HG03025 (cell line): ENCODE measurements around the gene RABAC1.
"Not testable (repeated sequence)": the region's sequence is repeated elsewhere in the genome, so short reads cannot be mapped to it uniquely, and the experiment has no call there.

Experiments
- ATAC-seq: cut with Tn5 transposase; IDR thresholded peaks from one replicate; pipeline ENCODE4 v1.9.1; 2021; ENCODE audit warnings: mild to moderate bottlenecking, moderate library complexity; ENCODE audit not compliant: unreplicated experiment, low FRiP score

RABAC1 gene

DNA sequence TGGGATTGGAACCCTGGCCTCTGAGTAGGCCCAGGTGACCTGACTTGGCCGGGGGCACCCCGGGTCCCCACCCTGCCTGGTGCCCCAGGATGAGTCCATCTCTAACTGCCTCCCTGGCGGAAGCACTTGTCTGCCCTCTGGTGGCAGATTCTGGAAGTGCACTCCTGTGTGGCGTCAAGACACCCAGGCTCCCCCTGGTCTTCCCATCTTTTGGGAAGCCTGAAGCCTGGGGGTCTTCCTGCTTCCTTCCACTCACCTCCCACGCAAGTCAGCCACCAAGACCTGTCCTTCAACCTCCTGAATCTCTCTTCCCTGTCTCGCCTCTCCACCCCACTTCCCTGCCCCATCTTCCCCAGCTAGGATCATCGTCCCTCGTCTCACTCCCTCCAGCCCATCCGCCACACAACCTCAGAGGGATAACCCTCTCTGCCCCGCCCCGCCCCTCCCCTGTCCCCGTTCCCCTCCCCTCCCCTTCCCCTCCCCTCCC lies 7.4 kb downstream of the RABAC1 start:
- ATAC-seq, result no peak

DNA sequence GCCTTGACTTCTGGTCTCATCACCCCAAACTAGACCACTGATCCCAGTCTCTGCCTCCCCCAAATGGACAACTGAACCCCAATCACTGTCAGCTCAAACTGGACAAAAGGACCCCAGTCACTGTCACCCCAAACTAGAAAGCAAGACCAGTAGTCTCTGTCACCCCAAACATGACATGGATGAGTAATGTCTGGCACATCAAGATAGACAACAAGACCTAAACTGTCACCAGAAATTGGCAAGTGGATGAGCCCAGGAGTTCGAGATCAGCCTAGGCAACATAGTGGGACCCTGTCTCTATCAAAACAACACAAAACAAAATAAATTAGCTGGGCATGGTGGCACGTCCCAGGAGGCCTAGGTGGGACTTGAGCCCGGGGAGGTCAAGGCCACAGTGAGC lies 12.0 kb downstream of the RABAC1 start:
- no peak for ATAC-seq

DNA sequence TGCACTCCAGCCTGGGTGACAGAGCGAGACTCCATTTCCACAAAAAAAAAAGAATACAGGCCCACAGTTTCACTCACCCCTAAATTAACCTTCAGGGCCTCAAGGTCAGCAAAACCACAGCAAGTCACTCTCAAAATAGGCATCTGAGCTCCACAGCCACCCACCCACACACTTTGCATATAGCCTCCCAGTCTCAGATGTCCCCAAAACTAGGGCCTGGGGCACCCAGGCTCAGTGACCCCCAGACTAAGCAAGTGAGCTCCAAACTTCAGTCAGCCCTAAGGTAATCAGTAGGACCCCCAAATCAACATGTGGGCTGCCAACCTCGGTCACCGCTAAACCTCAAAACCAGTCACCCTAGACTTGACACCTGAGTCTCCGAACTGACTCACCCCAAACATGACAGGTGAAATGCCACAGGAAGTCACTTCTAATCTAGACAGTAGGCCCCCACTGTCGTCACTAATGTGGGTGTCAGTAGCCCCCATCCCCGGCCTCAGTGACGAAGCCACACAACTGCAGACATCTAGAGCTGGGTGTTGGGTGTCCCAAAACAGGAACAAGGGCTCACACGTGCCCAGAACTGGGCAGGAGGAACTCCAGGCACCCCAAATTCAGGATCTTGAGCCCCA lies 13.9 kb downstream of the RABAC1 start:
- peak; percentile 59 for ATAC-seq

DNA sequence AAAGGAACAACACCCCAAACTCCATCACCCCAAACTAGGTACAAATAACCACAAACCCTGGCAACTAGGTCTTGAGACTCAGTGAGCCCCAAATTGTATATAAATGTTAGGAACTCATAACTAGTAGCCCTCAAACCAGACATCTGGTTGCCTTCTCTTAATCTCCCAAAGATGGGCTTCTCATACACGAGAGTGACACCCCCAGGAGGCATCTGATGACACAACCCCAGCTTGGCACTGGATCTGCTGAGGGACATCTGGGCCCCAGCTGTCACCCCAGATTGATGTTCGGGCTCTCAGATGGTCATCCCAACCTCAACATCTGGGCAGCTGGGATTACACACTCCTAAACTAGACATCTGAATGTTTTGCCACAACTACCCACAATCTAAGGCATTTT lies 14.8 kb downstream of the RABAC1 start:
- ATAC-seq, result no peak

DNA sequence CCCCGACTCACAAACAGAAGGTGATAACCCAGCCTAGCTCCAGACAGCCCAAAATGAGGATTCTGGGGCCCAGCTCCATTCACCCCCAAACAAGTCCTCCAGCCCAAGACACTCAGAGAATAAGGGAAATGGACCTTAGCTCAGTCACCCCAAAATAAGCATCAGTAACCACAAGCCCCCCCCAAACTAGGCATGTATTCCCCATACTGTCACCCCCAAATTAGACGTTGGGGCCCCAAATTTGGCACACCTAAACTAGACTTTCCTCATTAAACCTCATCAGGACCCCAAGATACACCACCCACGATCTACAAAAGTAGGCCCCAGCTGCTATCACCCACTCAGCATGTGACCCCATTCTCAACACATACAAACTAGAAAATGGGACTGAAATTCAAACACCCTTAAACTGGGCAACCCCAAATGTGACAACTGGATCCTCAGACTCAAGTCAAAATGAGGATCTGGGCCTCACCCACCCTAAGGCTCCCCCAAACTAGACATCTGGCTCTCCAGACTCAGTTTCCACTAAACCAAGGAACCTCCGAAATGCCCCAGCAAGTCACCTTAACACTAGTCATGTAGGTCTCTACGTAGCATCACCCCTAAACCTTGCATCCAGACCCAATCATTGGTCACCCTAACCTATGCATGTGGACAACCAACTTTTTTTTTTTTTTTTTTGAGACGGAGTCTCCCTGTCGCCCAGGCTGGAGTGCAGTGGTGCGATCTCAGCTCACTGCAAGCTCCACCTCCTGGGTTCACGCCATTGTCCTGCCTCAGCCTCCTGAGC lies 17.5 kb downstream of the RABAC1 start:
- no peak for ATAC-seq

GRCh38 chr19:41940731-41941409 lies 18.3 kb downstream of the RABAC1 start:
- no peak for ATAC-seq

GRCh38 chr19:41939861-41940730 lies 19.0 kb downstream of the RABAC1 start:
- ATAC-seq, result no peak

- ATAC-seq, result not testable (repeated sequence)
Measured at GRCh38 chr19:41939209-41939608, 19.9 kb downstream of the RABAC1 start.

DNA sequence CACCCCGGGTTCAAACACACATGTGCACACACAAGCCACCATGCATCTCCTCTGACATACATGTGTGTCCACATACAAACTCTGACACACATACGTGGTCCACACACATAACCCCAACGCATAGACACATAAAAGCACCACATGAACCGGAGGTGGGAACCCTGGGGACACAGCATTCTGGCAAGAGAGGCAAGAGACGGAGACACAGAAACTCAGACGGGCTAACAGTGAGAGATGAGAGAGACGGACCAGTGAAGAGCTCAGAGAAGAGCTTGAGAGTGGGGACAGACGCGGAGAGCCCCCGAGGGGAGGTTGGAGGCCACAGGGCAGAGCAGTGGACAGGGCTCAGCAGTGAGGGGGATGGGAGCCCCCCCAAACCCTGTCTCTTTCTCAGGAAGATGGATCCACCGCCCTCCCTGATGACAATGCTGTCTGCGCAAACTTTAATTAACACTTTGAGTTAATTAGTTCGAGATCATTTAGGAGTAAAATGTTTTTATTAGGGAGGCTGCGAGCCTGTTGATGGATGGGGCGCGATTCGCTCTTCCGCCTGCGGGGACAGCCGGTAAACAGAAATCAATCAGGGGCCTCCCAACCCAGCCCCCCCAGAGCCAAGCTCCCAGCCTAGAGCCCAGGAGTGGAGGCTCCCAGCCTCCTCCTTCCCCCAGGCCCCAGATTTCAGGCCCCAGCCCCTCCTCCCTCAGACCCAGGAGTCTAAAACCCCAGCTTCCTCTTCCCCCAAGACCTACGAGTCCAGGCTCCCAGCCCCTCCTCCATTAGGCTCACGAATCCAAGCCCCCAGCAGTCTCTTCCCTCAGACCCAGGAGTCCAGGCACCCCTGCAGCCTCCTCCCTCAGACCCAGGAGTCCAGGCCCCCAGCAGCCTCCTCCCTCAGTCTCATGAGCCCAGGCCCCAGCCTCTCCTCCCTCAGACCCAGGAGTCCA lies 21.3 kb downstream of the RABAC1 start:
- ATAC-seq, result no peak

GRCh38 chr19:41936961-41937360 lies 22.2 kb downstream of the RABAC1 start:
- no peak for ATAC-seq

GRCh38 chr19:41936416-41936850 lies 22.7 kb downstream of the RABAC1 start:
- ATAC-seq, result no peak

GRCh38 chr19:41935760-41936415 lies 23.2 kb downstream of the RABAC1 start:
- no peak for ATAC-seq

DNA sequence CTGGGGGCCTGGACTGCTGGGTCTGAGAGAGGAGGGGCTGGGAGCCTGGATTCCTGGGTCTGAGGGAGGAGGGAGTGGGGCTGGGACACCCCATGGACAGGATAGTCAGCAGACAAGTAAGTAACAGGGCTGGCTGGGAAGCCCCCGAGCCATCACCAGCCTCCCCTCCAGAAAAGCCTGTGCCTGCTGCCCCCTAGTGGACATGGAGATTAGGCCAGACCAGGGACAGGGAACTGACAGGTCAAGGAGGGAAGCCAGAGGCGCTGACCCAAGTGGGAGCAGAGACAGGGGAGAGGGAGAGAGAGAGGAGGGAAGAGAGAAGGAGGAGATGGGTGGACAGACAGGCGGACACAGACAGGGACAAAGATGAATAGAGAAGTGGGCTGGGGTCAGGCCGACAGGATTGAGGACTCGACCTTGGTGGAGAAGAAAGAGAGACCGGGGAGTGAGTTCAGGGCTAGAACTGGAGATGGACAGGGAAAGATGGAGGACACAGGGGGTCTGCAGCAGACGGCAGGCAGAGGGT lies 24.2 kb downstream of the RABAC1 start:
- no peak for ATAC-seq

GRCh38 chr19:41933693-41934426 lies 25.3 kb downstream of the RABAC1 start:
- no peak for ATAC-seq

GRCh38 chr19:41932720-41933332 lies 26.3 kb downstream of the RABAC1 start:
- no peak for ATAC-seq

GRCh38 chr19:41932259-41932719 lies 26.8 kb downstream of the RABAC1 start:
- no peak for ATAC-seq

GRCh38 chr19:41930926-41931592 lies 28.1 kb downstream of the RABAC1 start:
- no peak for ATAC-seq
